ENCODE measurements around the gene FABP6.

The FABP6 gene

GRCh38 chr5:160271396-160271795 lies 42.1 kb downstream of the FABP6 start:
- Histone ChIP-seq H3K27ac (ENCODE audit: low read depth, low read length) (no peak overlapping the region), H3K9ac (ENCODE audit: low read length in 5 of 5) (no peak overlapping the region)

DNA sequence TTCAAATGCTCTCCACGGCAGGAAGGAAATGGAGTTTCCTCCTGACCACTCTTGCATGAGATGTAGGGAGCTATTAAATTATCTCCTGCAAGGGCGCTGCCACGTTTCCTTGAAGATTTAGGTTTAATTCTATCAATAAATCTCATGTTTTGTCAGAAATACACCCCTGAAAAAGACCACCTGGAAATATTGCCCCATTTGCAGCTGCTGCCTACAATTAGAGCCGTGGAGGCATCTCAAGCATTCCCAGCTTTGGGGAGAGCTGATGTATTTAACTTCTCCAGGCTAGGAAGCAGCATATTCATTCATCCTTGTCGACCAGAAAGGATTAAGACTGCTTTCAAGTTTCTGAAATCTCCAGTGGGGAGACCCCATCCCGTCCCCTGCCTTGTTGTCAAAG lies 42.5 kb downstream of the FABP6 start:
- H3K36me3 ChIP-seq (ENCODE audit: control insufficient read depth in 5 of 5, insufficient read depth in 5 of 5, low read length in 5 of 5) = no peaks in the 10 kb centered on the region
- no peak overlapping the region for H3K9ac ChIP-seq (ENCODE audit: low read length in 5 of 5)
- no peaks in the 10 kb centered on the region for H3K27me3 ChIP-seq (ENCODE audit: control insufficient read depth in 5 of 5, insufficient read depth in 4 of 5, low read length in 5 of 5)
- no peak overlapping the region for H3K4me3 ChIP-seq (ENCODE audit: low read depth in 1 of 5, low read length in 5 of 5)
- H3K27ac ChIP-seq (ENCODE audit: low read depth, low read length) = no peak overlapping the region
- H3K4me1 ChIP-seq (ENCODE audit: control insufficient read depth in 5 of 5, insufficient read depth in 5 of 5, low read length in 5 of 5) = peaks cover 8 to 40% (median 25%) of the 10 kb centered on the region in 5 donors
- H3K9me3 ChIP-seq (ENCODE audit: control insufficient read depth in 5 of 5, low read length in 5 of 5) = no peaks in the 10 kb centered on the region

More at GRCh38 chr5:160271396-160271795, 42.1 kb downstream of the FABP6 start:
- Histone ChIP-seq H3K4me3 (ENCODE audit: low read depth in 1 of 5, low read length in 5 of 5) (no peak overlapping the region), H3K27me3 (ENCODE audit: control insufficient read depth in 5 of 5, insufficient read depth in 4 of 5, low read length in 5 of 5) (no peaks in the 10 kb centered on the region), H3K36me3 (ENCODE audit: control insufficient read depth in 5 of 5, insufficient read depth in 5 of 5, low read length in 5 of 5) (no peaks in the 10 kb centered on the region), H3K9me3 (ENCODE audit: control insufficient read depth in 5 of 5, low read length in 5 of 5) (no peaks in the 10 kb centered on the region), H3K4me1 (ENCODE audit: control insufficient read depth in 5 of 5, insufficient read depth in 5 of 5, low read length in 5 of 5) (peaks cover 8 to 44% (median 25%) of the 10 kb centered on the region in 5 donors)

GRCh38 chr5:160272264-160272663 lies 43.0 kb downstream of the FABP6 start:
- no peaks in the 10 kb centered on the region for H3K36me3 ChIP-seq (ENCODE audit: control insufficient read depth in 5 of 5, insufficient read depth in 5 of 5, low read length in 5 of 5)

DNA sequence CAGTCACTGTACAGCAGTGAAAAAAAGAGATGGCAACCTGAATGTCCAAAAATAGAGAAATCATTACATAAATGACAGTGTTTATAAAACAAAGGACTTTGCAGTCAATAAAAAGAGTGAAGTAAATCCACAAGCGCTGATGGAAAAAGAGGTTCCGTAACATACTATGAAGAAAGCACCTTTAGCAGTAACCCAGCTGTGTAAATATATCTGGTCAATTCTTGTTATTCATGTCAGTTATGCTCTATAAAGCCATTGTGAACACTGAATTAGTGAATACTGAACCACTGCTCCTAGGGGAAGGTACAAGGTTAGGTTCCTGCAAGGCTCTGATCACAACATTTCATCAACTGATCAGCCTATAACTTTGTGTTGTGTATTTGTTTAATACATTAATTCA lies 43.6 kb downstream of the FABP6 start:
- Histone ChIP-seq H3K9ac (ENCODE audit: low read length in 5 of 5) (no peak overlapping the region), H3K36me3 (ENCODE audit: control insufficient read depth in 5 of 5, insufficient read depth in 5 of 5, low read length in 5 of 5) (no peaks in the 10 kb centered on the region), H3K27ac (ENCODE audit: low read depth, low read length) (no peak overlapping the region), H3K9me3 (ENCODE audit: control insufficient read depth in 5 of 5, low read length in 5 of 5) (no peaks in the 10 kb centered on the region), H3K4me1 (ENCODE audit: control insufficient read depth in 5 of 5, insufficient read depth in 5 of 5, low read length in 5 of 5) (peaks cover 8 to 38% (median 25%) of the 10 kb centered on the region in 5 donors), H3K4me3 (ENCODE audit: low read depth in 1 of 5, low read length in 5 of 5) (no peak overlapping the region), H3K27me3 (ENCODE audit: control insufficient read depth in 5 of 5, insufficient read depth in 4 of 5, low read length in 5 of 5) (no peaks in the 10 kb centered on the region)

More at GRCh38 chr5:160272264-160272663, 43.0 kb downstream of the FABP6 start:
- H3K27ac ChIP-seq (ENCODE audit: low read depth, low read length) = no peak overlapping the region
- no peak overlapping the region for H3K4me3 ChIP-seq (ENCODE audit: low read depth in 1 of 5, low read length in 5 of 5)
- H3K9me3 ChIP-seq (ENCODE audit: control insufficient read depth in 5 of 5, low read length in 5 of 5) = no peaks in the 10 kb centered on the region
- no peaks in the 10 kb centered on the region for H3K27me3 ChIP-seq (ENCODE audit: control insufficient read depth in 5 of 5, insufficient read depth in 4 of 5, low read length in 5 of 5)
- peaks cover 8 to 38% (median 25%) of the 10 kb centered on the region in 5 donors for H3K4me1 ChIP-seq (ENCODE audit: control insufficient read depth in 5 of 5, insufficient read depth in 5 of 5, low read length in 5 of 5)
- H3K9ac ChIP-seq (ENCODE audit: low read length in 5 of 5) = no peak overlapping the region

- Histone ChIP-seq H3K27me3 (ENCODE audit: control insufficient read depth in 5 of 5, insufficient read depth in 4 of 5, low read length in 5 of 5) (no peaks in the 10 kb centered on the region), H3K36me3 (ENCODE audit: control insufficient read depth in 5 of 5, insufficient read depth in 5 of 5, low read length in 5 of 5) (peaks cover 0 to 4% (median 0%) of the 10 kb centered on the region in 5 donors), H3K9me3 (ENCODE audit: control insufficient read depth in 5 of 5, low read length in 5 of 5) (no peaks in the 10 kb centered on the region), H3K9ac (ENCODE audit: low read length in 5 of 5) (no peak overlapping the region), H3K4me1 (ENCODE audit: control insufficient read depth in 5 of 5, insufficient read depth in 5 of 5, low read length in 5 of 5) (peaks cover 0 to 22% (median 11%) of the 10 kb centered on the region in 5 donors), H3K27ac (ENCODE audit: low read depth, low read length) (no peak overlapping the region), H3K4me3 (ENCODE audit: low read depth in 1 of 5, low read length in 5 of 5) (no peak overlapping the region)
These were observed 45.2 kb downstream of the FABP6 start for GRCh38 chr5:160274483-160274931.

DNA sequence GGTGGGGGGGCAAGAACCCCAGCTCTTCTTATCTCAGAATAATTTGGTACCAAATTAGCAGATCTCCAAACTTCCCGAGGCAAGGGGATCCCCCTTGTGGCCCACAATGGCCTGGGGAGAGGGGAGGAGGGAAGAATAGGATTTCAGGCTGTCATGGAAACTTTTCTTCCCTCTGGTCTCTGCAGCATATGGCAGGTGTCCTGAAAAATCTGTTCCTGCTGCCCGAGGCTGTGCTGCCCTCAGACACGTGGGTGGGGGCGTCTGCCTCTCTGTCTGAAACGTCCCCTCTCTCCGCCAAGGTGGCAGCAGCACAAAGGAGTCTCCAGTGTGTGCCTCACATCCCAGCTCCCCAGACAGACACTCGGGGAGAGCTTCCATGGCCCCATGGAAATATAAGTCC lies 49.0 kb downstream of the FABP6 start:
- Histone ChIP-seq H3K4me1 (ENCODE audit: control insufficient read depth in 5 of 5, insufficient read depth in 5 of 5, low read length in 5 of 5) (no peaks in the 10 kb centered on the region), H3K27me3 (ENCODE audit: control insufficient read depth in 5 of 5, insufficient read depth in 4 of 5, low read length in 5 of 5) (no peaks in the 10 kb centered on the region), H3K4me3 (ENCODE audit: low read depth in 1 of 5, low read length in 5 of 5) (no peak overlapping the region), H3K9ac (ENCODE audit: low read length in 5 of 5) (no peak overlapping the region), H3K36me3 (ENCODE audit: control insufficient read depth in 5 of 5, insufficient read depth in 5 of 5, low read length in 5 of 5) (peaks cover 0 to 5% (median 0%) of the 10 kb centered on the region in 5 donors), H3K27ac (ENCODE audit: low read depth, low read length) (no peak overlapping the region), H3K9me3 (ENCODE audit: control insufficient read depth in 5 of 5, low read length in 5 of 5) (no peaks in the 10 kb centered on the region)

DNA sequence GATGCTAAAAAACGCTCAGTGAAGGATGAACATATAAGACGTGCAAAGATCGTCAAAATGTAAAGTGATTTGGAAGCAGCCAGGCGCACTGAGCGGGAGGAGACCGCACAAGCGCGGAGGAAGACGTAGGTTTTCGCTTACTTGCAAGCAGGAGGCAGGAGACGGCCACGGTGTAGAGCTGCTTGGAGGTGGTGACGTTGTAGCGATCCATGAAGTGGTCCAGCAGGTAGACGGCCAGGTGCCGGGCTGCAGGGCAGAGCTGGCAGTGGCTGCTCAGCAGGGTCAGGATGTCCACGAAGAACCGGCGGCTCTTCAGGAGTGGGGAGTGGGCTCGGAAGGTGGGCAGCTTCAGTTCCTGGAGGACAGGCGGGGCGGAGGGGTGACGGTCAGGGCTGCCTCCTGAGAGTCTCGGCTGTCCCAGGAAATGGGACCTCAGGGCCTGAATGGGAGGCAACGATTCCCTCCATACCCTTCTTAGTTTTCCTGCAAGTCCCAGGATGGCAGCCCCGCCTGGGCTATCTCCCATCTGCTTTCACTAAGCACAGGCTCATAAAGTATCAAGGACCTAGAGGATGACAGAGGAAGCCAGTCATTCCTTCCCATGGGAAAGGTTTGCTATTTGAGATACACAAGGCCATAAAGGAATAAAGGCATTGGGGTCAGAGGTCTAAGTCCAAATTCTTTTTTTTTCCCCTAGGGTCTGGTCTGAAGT lies 51.2 kb downstream of the FABP6 start:
- Histone ChIP-seq H3K27me3 (ENCODE audit: control insufficient read depth in 5 of 5, insufficient read depth in 4 of 5, low read length in 5 of 5) (peaks cover 0 to 2% (median 0%) of the 10 kb centered on the region in 5 donors), H3K9me3 (ENCODE audit: control insufficient read depth in 5 of 5, low read length in 5 of 5) (no peaks in the 10 kb centered on the region), H3K36me3 (ENCODE audit: control insufficient read depth in 5 of 5, insufficient read depth in 5 of 5, low read length in 5 of 5) (peaks cover 0 to 5% (median 0%) of the 10 kb centered on the region in 5 donors), H3K9ac (ENCODE audit: low read length in 5 of 5) (no peak overlapping the region), H3K4me1 (ENCODE audit: control insufficient read depth in 5 of 5, insufficient read depth in 5 of 5, low read length in 5 of 5) (no peaks in the 10 kb centered on the region), H3K27ac (ENCODE audit: low read depth, low read length) (no peak overlapping the region), H3K4me3 (ENCODE audit: low read depth in 1 of 5, low read length in 5 of 5) (no peak overlapping the region)

DNA sequence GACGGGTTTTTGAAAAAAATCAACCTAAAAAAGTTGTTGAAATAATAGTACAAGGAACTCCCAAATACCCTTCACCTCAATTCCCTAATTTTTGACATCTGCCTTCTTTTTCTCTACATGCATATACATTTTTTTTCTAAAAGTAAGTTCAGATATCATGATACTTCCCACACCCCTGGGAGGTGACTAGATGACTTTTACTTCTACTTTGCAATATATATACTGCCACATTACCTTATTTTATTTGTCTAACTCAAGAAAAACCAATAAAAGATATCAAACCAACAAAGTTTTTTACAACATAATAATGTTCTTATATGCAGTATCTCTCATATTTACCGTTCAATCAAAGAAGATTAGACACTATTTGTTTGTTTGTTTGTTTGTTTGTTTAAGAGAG lies 52.0 kb downstream of the FABP6 start:
- Histone ChIP-seq H3K36me3 (ENCODE audit: control insufficient read depth in 5 of 5, insufficient read depth in 5 of 5, low read length in 5 of 5) (peaks cover 0 to 5% (median 0%) of the 10 kb centered on the region in 5 donors), H3K27ac (ENCODE audit: low read depth, low read length) (no peak overlapping the region), H3K9ac (ENCODE audit: low read length in 5 of 5) (no peak overlapping the region), H3K9me3 (ENCODE audit: control insufficient read depth in 5 of 5, low read length in 5 of 5) (no peaks in the 10 kb centered on the region), H3K27me3 (ENCODE audit: control insufficient read depth in 5 of 5, insufficient read depth in 4 of 5, low read length in 5 of 5) (peaks cover 0 to 5% (median 0%) of the 10 kb centered on the region in 5 donors), H3K4me1 (ENCODE audit: control insufficient read depth in 5 of 5, insufficient read depth in 5 of 5, low read length in 5 of 5) (no peaks in the 10 kb centered on the region), H3K4me3 (ENCODE audit: low read depth in 1 of 5, low read length in 5 of 5) (no peak overlapping the region)

DNA sequence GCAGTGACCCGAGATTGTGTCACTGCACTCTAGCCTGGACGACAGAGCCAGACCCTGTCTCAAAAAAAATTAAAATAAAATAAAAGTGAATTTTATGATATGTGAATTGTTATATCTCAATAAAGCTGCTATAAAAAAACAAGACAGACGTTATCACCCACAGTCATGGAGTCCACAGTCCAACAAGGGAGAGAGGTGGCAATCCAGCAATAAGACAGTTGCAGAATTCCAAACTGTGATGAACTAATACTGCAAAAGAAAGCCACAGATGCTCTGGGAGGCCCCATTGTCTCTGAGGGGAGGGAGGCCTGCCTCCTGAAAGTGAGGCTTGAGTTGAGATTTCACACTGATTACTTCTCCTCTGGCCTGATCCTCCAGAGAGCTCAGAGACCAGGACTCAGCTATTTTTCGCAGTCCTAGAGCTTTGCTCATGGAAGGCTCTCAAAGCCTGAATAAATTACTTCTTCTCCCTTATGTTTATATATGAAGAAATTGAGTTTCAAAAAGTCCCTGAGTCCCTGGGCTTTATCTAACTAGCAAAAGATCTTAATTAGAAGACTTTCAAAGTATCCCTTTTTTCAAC lies 55.1 kb downstream of the FABP6 start:
- no peak overlapping the region for H3K4me3 ChIP-seq (ENCODE audit: low read depth in 1 of 5, low read length in 5 of 5)
- no peak overlapping the region for H3K9ac ChIP-seq (ENCODE audit: low read length in 5 of 5)
- peaks cover 0 to 2% (median 0%) of the 10 kb centered on the region in 5 donors for H3K36me3 ChIP-seq (ENCODE audit: control insufficient read depth in 5 of 5, insufficient read depth in 5 of 5, low read length in 5 of 5)
- no peaks in the 10 kb centered on the region for H3K9me3 ChIP-seq (ENCODE audit: control insufficient read depth in 5 of 5, low read length in 5 of 5)
- peaks cover 0 to 11% (median 0%) of the 10 kb centered on the region in 5 donors for H3K4me1 ChIP-seq (ENCODE audit: control insufficient read depth in 5 of 5, insufficient read depth in 5 of 5, low read length in 5 of 5)
- no peak overlapping the region for H3K27ac ChIP-seq (ENCODE audit: low read depth, low read length)
- H3K27me3 ChIP-seq (ENCODE audit: control insufficient read depth in 5 of 5, insufficient read depth in 4 of 5, low read length in 5 of 5) = peaks cover 0 to 5% (median 0%) of the 10 kb centered on the region in 5 donors

GRCh38 chr5:160285316-160285715 lies 56.0 kb downstream of the FABP6 start:
- Histone ChIP-seq H3K9me3 (ENCODE audit: control insufficient read depth in 5 of 5, low read length in 5 of 5) (no peaks in the 10 kb centered on the region), H3K36me3 (ENCODE audit: control insufficient read depth in 5 of 5, insufficient read depth in 5 of 5, low read length in 5 of 5) (no peaks in the 10 kb centered on the region), H3K9ac (ENCODE audit: low read length in 5 of 5) (no peak overlapping the region), H3K27ac (ENCODE audit: low read depth, low read length) (no peak overlapping the region), H3K4me1 (ENCODE audit: control insufficient read depth in 5 of 5, insufficient read depth in 5 of 5, low read length in 5 of 5) (peaks cover 0 to 11% (median 0%) of the 10 kb centered on the region in 5 donors), H3K27me3 (ENCODE audit: control insufficient read depth in 5 of 5, insufficient read depth in 4 of 5, low read length in 5 of 5) (peaks cover 0 to 5% (median 0%) of the 10 kb centered on the region in 5 donors), H3K4me3 (ENCODE audit: low read depth in 1 of 5, low read length in 5 of 5) (no peak overlapping the region)
